IMR-90 (cell line): ENCODE measurements around the gene PLRG1. TPM values are rescaled to one million over a fixed set of nuclear protein-coding genes. Genes with fewer than 3 reads are reported as not detected.

Source experiments
- ATAC-seq: fragments of 200-7000 bp; cut with Tn5 transposase; 2 replicates; pipeline ENCODE4 v1.9.1; 2020; ENCODE audit warnings: low read depth, mild to moderate bottlenecking, moderate library complexity
- BruUV-seq: library from RNA; stranded (reverse); fragments of 400-500 nt; replicated peaks from 2 replicates; lab custom pipeline; 2021; lab: Mats Ljungman, UMichigan
- CTCF ChIA-PET: fragments of 300-600 bp; formaldehyde crosslinking; extraction: SDS; loops from one replicate; lab custom pipeline; 2021; ENCODE audit warnings: antibody characterized with exemption; lab: Yijun Ruan, JAX
- POLR2A ChIA-PET: fragments of 300-600 bp; sonication (Branson Sonifier 250); formaldehyde crosslinking; loops from one replicate; lab custom pipeline; 2022; ENCODE audit warnings: antibody characterized with exemption; ENCODE audit not compliant: unreplicated experiment; lab: Charles Lee
- DNase-seq: peaks from one replicate; pipeline ENCODE4 v3.0.0; 2013
- H2AFZ ChIP-seq: replicated peaks from 2 replicates; pipeline ENCODE3; 2013; ENCODE audit warnings: low read length, mild to moderate bottlenecking; ENCODE audit not compliant: poor library complexity
- H2AK5ac ChIP-seq: 2 replicates; pipeline ENCODE4 v1.6.1; 2013; ENCODE audit warnings: low read depth, low read length, inconsistent platforms
- H2AK9ac ChIP-seq: replicated peaks from 2 replicates; pipeline ENCODE3; 2013; ENCODE audit warnings: mild to moderate bottlenecking, low read depth, low read length, moderate library complexity; ENCODE audit not compliant: poor library complexity
- H2BK120ac ChIP-seq: 2 replicates; pipeline ENCODE4 v1.6.1; 2013; ENCODE audit warnings: low read depth, low read length, inconsistent platforms
- H2BK15ac ChIP-seq: 3 replicates; pipeline ENCODE4 v1.6.1; 2013; ENCODE audit warnings: low read depth, low read length, inconsistent platforms
- H2BK20ac ChIP-seq: 2 replicates; pipeline ENCODE4 v1.6.1; 2013; ENCODE audit warnings: low read depth, mild to moderate bottlenecking, inconsistent platforms, low read length, moderate library complexity
- H2BK5ac ChIP-seq: 2 replicates; pipeline ENCODE4 v1.6.1; 2013; ENCODE audit warnings: mild to moderate bottlenecking, low read depth, low read length, inconsistent platforms; ENCODE audit not compliant: poor library complexity, severe bottlenecking
- H3K14ac ChIP-seq: replicated peaks from 2 replicates; pipeline ENCODE4 v1.6.1; 2013; ENCODE audit warnings: low read depth, low read length, inconsistent platforms
- H3K18ac ChIP-seq: 2 replicates; pipeline ENCODE4 v1.6.1; 2013; ENCODE audit warnings: low read depth, low read length, control low read depth
- H3K23ac ChIP-seq: 2 replicates; pipeline ENCODE4 v1.6.1; 2013; ENCODE audit warnings: low read depth, low read length, inconsistent platforms
- H3K27ac ChIP-seq: 2 replicates; pipeline ENCODE4 v1.5.1; 2013; ENCODE audit warnings: mild to moderate bottlenecking, control low read depth, low read length; ENCODE audit not compliant: insufficient read depth
- H3K27me3 ChIP-seq: 2 replicates; pipeline ENCODE4 v1.6.1; 2013; ENCODE audit warnings: low read length; ENCODE audit not compliant: control insufficient read depth, insufficient read depth
- H3K36me3 ChIP-seq: 2 replicates; pipeline ENCODE4 v1.6.1; 2013; ENCODE audit warnings: low read length, mixed read lengths; ENCODE audit not compliant: control insufficient read depth, insufficient read depth
- H3K4ac ChIP-seq: 2 replicates; pipeline ENCODE4 v1.6.1; 2013; ENCODE audit warnings: low read depth, low read length, inconsistent platforms
- H3K4me1 ChIP-seq: 2 replicates; pipeline ENCODE4 v1.6.1; 2013; ENCODE audit warnings: low read length, mixed read lengths; ENCODE audit not compliant: control insufficient read depth, insufficient read depth
- H3K4me2 ChIP-seq: 2 replicates; pipeline ENCODE4 v1.6.1; 2013; ENCODE audit warnings: low read depth, mild to moderate bottlenecking, control low read depth, low read length, moderate library complexity
- H3K4me3 ChIP-seq: 2 replicates; pipeline ENCODE4 v1.5.1; 2013; ENCODE audit warnings: low read depth, mild to moderate bottlenecking, control low read depth, low read length, moderate library complexity; ENCODE audit not compliant: insufficient read depth
- H3K56ac ChIP-seq: 2 replicates; pipeline ENCODE4 v1.6.1; 2013; ENCODE audit warnings: low read length, inconsistent platforms; ENCODE audit not compliant: insufficient read depth; ENCODE audit errors: extremely low read depth
- H3K79me1 ChIP-seq, 2 experiments: 2 replicates each; pipeline ENCODE4 v1.6.1; 2013; ENCODE audit warnings: low read length in 2 of 2, inconsistent platforms in 1 of 2, low read depth in 1 of 2
- H3K9ac ChIP-seq: 2 replicates; pipeline ENCODE4 v1.6.1; 2013; ENCODE audit warnings: low read depth, low read length, control low read depth
- H3K9me1 ChIP-seq: 2 replicates; pipeline ENCODE4 v1.6.1; 2013; ENCODE audit warnings: low read length, inconsistent platforms; ENCODE audit not compliant: insufficient read depth
- H3K9me3 ChIP-seq: 2 replicates; pipeline ENCODE4 v1.6.1; 2013; ENCODE audit warnings: low read length; ENCODE audit not compliant: control insufficient read depth, insufficient read depth
- H4K20me1 ChIP-seq: 2 replicates; pipeline ENCODE4 v1.6.1; 2013; ENCODE audit warnings: low read length, inconsistent platforms; ENCODE audit not compliant: insufficient read depth
- H4K5ac ChIP-seq: 2 replicates; pipeline ENCODE4 v1.6.1; 2013; ENCODE audit warnings: mild to moderate bottlenecking, low read depth, low read length, control low read depth
- H4K8ac ChIP-seq, 2 experiments: 2 replicates each; pipeline ENCODE4 v1.6.1; 2013; ENCODE audit warnings: low read depth in 2 of 2, low read length in 2 of 2, control low read depth in 1 of 2, inconsistent platforms in 1 of 2
- H4K91ac ChIP-seq: 2 replicates; pipeline ENCODE4 v1.6.1; 2013; ENCODE audit warnings: low read depth, low read length, inconsistent platforms; ENCODE audit not compliant: insufficient read depth
- BHLHE40 ChIP-seq: fragments of 150-350 bp; IDR thresholded peaks from 2 replicates; pipeline ENCODE4 v1.6.1; 2016; ENCODE audit warnings: mild to moderate bottlenecking, low read depth, low read length
- CEBPB ChIP-seq: IDR thresholded peaks from 2 replicates; pipeline ENCODE4 v1.6.1; 2012; ENCODE audit warnings: low read depth, low read length, improper control_type of control experiment
- CHD1 ChIP-seq: IDR thresholded peaks from 2 replicates; pipeline ENCODE4 v1.6.1; 2012; ENCODE audit warnings: low read depth, low read length, improper control_type of control experiment
- CTCF ChIP-seq: conservative IDR thresholded peaks from 2 replicates; pipeline ENCODE4 v1.5.1; 2012; ENCODE audit warnings: mild to moderate bottlenecking, low read depth, low read length, improper control_type of control experiment
- MAFK ChIP-seq: IDR thresholded peaks from 2 replicates; pipeline ENCODE4 v1.6.1; 2012; ENCODE audit warnings: low read depth, low read length, improper control_type of control experiment
- MAZ ChIP-seq: IDR thresholded peaks from 2 replicates; pipeline ENCODE4 v1.6.1; 2012; ENCODE audit warnings: low read depth, mild to moderate bottlenecking, low read length, improper control_type of control experiment, moderate library complexity, borderline replicate concordance
- MXI1 ChIP-seq: IDR thresholded peaks from 2 replicates; pipeline ENCODE4 v1.6.1; 2012; ENCODE audit warnings: low read depth, mild to moderate bottlenecking, low read length, moderate library complexity, borderline replicate concordance
- NFE2L2 ChIP-seq: fragments of 150-350 bp; IDR thresholded peaks from 2 replicates; pipeline ENCODE4 v1.6.1; 2016; ENCODE audit warnings: low read depth, mild to moderate bottlenecking, low read length
- POLR2A ChIP-seq: IDR thresholded peaks from 2 replicates; pipeline ENCODE4 v1.6.1; 2012; ENCODE audit warnings: mild to moderate bottlenecking, low read depth, low read length
- RAD21 ChIP-seq: IDR thresholded peaks from 2 replicates; pipeline ENCODE4 v1.6.1; 2012; ENCODE audit warnings: low read length, improper control_type of control experiment
- RCOR1 ChIP-seq: IDR thresholded peaks from 2 replicates; pipeline ENCODE4 v1.6.1; 2012; ENCODE audit warnings: mild to moderate bottlenecking, low read length, improper control_type of control experiment; ENCODE audit not compliant: insufficient replicate concordance
- RFX5 ChIP-seq: IDR thresholded peaks from 2 replicates; pipeline ENCODE4 v1.8.0; 2012; ENCODE audit warnings: low read depth, mild to moderate bottlenecking, low read length, moderate library complexity
- SMC3 ChIP-seq: fragments of 150-350 bp; IDR thresholded peaks from 2 replicates; pipeline ENCODE4 v1.6.1; 2016; ENCODE audit warnings: low read depth, mild to moderate bottlenecking, antibody characterized with exemption, low read length, moderate library complexity
- USF2 ChIP-seq: fragments of 150-350 bp; IDR thresholded peaks from 2 replicates; pipeline ENCODE4 v1.6.1; 2017; ENCODE audit warnings: mild to moderate bottlenecking, antibody characterized with exemption, low read length, low read depth
- dilution Hi-C: fragments of 300-500 bp; cut with HindIII; formaldehyde crosslinking; loops from one replicate; pipeline ENCODE4 v1.14.3; 2018; ENCODE audit warnings: low sequenced_read_pairs; ENCODE audit not compliant: unreplicated experiment
- in situ Hi-C: fragments of 300-500 bp; cut with MboI; formaldehyde crosslinking; loops from 3 replicates; pipeline ENCODE4 v1.14.3; 2019; ENCODE audit warnings: low sequenced_read_pairs, inconsistent platforms, mixed read lengths
- intact Hi-C: fragments of 100-400 bp; cut with micrococcal nuclease; formaldehyde crosslinking; loops from 2 replicates; pipeline ENCODE4 v1.10.0; 2022
- polyA plus RNA-seq, 3 experiments: library from polyadenylated mRNA; depleted of rRNA; stranded (reverse); fragments of >200 nt; gene quantifications; 2 replicates each; pipeline ENCODE4 v1.2.3, GENCODE V29; 2012; ENCODE audit warnings: low replicate concordance in 1 of 3
- total RNA-seq: library from RNA; depleted of rRNA; stranded (reverse); fragments of >200 nt; gene quantifications from 2 replicates; pipeline ENCODE4 v1.2.3, GENCODE V29; 2012

PLRG1 gene
- total and polyA plus RNA-seq, 2 of the 4 experiments (the other 2 are of a cell fraction): 76.1 to 200 TPM

GRCh38 chr4:154583677-154584076, 33.5 kb upstream of the PLRG1 start:
- TF ChIP-seq MXI1 (no peak), NFE2L2 (no peak), RFX5 (no peak), MAZ (no peak), USF2 (no peak), RAD21 (no peak), MAFK (no peak), POLR2A (no peak), RCOR1 (no peak), CEBPB (no peak), CHD1 (no peak), SMC3 (no peak), CTCF (no peak), BHLHE40 (no peak)
- BruUV-seq: no TSS peak
- CTCF ChIA-PET: no interaction called here
- dilution Hi-C loops: no loop called here
- H2BK5ac ChIP-seq: no peak overlapping the region
- no peak overlapping the region for H3K4me3 ChIP-seq
- no peak overlapping the region for H3K14ac ChIP-seq
- POLR2A ChIA-PET: no interaction called here
- H3K4me2 ChIP-seq: no peak overlapping the region
- no peak overlapping the region for H3K23ac ChIP-seq
- H2BK15ac ChIP-seq: no peak overlapping the region
- no peak overlapping the region for H4K5ac ChIP-seq
- no peak overlapping the region for H3K27ac ChIP-seq
- H3K4me1 ChIP-seq: no peaks in the 10 kb centered on the region
- no peak overlapping the region for H3K9ac ChIP-seq
- no peaks in the 10 kb centered on the region for H3K9me3 ChIP-seq
- H2BK20ac ChIP-seq: no peak overlapping the region
- intact Hi-C loops: no loop called here
- H3K27me3 ChIP-seq: no peaks in the 10 kb centered on the region
- H3K18ac ChIP-seq: no peak overlapping the region
- H3K36me3 ChIP-seq: no peaks in the 10 kb centered on the region
- no peaks in the 10 kb centered on the region for H3K9me1 ChIP-seq
- no peak overlapping the region for H2AK5ac ChIP-seq
- H3K79me1 ChIP-seq: no peaks in the 10 kb centered on the region
- no peak for ATAC-seq
- H2AFZ ChIP-seq: no peak overlapping the region
- no peaks in the 10 kb centered on the region for H4K20me1 ChIP-seq
- DNase-seq: no peak
- no peak overlapping the region for H3K56ac ChIP-seq
- H2AK9ac ChIP-seq: no peak overlapping the region
- H4K91ac ChIP-seq: no peak overlapping the region
- no peak overlapping the region for H2BK120ac ChIP-seq
- in situ Hi-C loops: no loop called here
- H4K8ac ChIP-seq: no peak overlapping the region
- no peak overlapping the region for H3K4ac ChIP-seq
